KOPT-K1 (cell line): Measurements from ENCODE around the gene PLEKHM3.

ENCODE experiments used
- H3K27ac ChIP-seq: fragments of 200-600 bp; sonication (generic); 2 replicates; pipeline ENCODE4 v1.5.1; 2016; ENCODE audit warnings: antibody characterized with exemption, mild to moderate bottlenecking, low read depth, low read length; ENCODE audit not compliant: poor library complexity, severe bottlenecking
- H3K36me3 ChIP-seq: fragments of 200-600 bp; sonication (generic); 2 replicates; pipeline ENCODE4 v1.5.1; 2017; ENCODE audit warnings: antibody characterized with exemption, mild to moderate bottlenecking, low read length, moderate library complexity; ENCODE audit not compliant: insufficient read depth
- H3K9me3 ChIP-seq: fragments of 200-600 bp; sonication (generic); 2 replicates; pipeline ENCODE4 v1.5.1; 2017; ENCODE audit warnings: antibody characterized with exemption, low read length, mild to moderate bottlenecking; ENCODE audit not compliant: insufficient read depth, poor library complexity, severe bottlenecking

Gene PLEKHM3

DNA sequence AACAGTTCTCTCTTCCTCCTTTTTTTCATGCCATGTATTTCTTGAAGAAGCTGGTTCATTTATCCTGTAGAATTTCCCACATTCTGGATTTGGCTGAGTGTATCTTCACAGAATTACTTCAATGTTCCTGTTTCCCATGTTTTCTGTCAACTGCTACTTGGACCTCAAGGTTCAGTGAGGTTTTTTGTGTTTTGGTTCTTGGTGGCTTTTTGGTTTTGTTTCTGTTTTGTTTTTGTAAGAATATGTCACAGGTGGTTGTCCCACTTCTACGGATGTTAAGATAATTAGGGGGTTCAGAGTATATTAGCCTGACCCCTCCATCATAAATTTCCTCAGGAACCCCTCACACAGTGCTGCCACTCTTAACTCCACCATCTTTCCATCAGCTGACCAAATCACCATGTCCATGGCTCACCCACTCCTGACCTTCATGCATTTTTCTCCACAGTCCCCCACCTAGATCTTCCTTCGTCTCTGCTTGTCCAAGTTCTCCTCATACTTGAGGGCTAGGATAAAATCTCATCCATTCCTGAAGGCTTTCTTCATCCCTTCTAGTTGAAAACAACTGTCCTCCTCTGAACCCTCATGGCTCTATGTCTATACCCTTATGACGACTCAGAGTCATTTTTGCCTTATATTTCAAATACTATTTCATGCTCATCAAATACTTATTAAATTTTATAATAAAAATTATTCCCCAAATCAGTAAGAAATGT, 40.4 kb downstream of the PLEKHM3 start:
- H3K9me3 ChIP-seq: no peaks in the 10 kb centered on the region
- no peaks in the 10 kb centered on the region for H3K36me3 ChIP-seq
- no peak overlapping the region for H3K27ac ChIP-seq

DNA sequence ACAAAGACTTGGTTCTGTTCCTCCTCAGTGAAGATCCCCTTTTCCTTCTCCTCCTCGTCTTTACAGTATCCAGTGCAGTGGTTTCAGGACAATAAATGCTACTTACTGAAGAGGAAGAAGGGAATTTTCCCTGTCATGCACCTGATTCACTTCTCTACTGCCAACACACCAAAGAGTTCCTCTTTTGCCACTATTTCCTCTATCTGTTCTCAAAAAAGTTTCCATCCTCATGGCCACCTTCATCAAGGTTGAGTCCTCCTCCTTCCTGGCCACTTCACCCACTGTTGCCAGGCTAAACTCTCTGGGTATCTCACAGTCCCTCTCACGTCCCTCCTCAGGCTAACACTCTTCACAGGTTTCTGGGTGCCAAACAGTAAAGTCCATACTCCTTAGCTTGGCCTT, 41.7 kb downstream of the PLEKHM3 start:
- no peaks in the 10 kb centered on the region for H3K36me3 ChIP-seq
- H3K9me3 ChIP-seq: no peaks in the 10 kb centered on the region
- no peak overlapping the region for H3K27ac ChIP-seq

DNA sequence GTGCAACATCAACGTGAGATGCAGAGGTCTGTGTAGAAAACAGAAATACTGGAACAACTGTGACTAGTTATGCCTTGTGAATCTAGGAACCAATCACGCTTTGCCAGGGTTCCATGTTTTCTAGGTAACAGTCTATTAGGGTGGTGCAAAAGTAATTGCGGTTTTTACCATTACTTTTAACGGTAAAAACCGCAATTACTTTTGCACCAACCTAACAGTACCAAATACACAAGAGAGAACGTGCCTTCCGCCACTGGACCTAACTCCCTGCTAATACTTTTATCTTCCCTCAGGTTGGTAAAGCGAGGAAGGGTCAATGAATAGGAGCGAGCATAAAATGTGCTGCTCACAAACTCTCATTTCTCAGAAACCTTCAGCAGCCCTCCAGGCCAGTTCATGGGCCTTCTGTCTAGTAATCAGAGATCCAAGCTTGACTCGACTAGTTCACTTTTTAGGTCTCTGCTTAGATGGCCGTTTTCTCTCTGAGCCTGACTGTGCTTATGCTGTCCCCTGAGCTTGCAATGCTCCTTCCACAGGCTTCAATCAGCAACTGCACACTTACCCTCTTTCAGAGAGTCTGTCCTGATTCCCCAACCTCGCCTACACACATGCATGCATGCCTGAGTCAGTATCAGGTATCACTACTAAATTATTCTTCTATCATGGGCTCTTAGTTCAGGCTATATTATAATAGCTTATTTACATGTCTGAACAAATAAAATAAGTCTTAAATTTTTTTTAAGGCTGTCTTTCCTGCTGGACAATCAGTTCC, 47.0 kb downstream of the PLEKHM3 start:
- H3K9me3 ChIP-seq: no peaks in the 10 kb centered on the region

DNA sequence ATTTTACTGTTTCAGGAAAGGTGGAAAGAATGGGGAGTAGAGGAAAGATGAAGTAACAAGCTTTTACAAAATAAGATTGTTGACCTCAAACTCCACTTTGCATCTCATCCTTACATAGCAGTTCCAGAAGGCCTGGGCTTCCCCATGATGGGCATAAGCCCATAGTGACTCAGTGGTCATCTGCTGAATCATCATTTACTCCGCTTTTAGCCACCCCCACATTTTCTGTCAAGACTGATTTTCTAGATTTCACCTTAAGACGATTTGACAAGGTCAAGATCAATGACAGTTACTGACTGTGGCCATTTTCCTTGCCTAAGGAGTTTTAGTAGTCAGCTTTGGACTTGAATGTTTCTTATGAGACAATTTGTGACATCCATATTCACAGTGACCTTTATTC, 49.4 kb downstream of the PLEKHM3 start:
- Histone ChIP-seq H3K9me3 (no peaks in the 10 kb centered on the region), H3K27ac (no peak overlapping the region), H3K36me3 (peaks cover 6% of the 10 kb centered on the region; the same call in 1 of the 2 replicates)

More for the DNA sequence above, 47.0 kb downstream of the PLEKHM3 start:
- no peak overlapping the region for H3K27ac ChIP-seq
- peaks cover 6% of the 10 kb centered on the region; the same call in 1 of the 2 replicates for H3K36me3 ChIP-seq

DNA sequence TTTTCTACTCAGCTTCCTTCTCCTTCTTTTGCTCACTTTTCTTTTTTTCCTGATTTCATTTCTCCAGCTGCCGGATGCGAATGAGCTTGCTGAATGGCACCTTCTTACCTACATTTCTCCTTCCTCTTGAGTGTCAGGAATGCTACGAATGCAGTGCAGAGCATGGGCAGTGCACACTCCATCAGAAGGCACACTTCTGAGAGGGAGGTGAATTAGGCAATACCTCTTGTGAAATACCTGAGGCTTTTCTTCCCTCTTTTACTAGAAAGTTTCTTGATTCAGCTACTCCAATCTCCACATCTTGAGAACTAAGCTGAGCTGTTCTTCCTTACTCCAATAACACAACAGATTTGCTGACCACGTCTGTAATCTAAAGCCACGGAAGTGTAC, 51.1 kb downstream of the PLEKHM3 start:
- Histone ChIP-seq H3K27ac (no peak overlapping the region), H3K9me3 (no peaks in the 10 kb centered on the region), H3K36me3 (peaks cover 6% of the 10 kb centered on the region; the same call in 1 of the 2 replicates)

DNA sequence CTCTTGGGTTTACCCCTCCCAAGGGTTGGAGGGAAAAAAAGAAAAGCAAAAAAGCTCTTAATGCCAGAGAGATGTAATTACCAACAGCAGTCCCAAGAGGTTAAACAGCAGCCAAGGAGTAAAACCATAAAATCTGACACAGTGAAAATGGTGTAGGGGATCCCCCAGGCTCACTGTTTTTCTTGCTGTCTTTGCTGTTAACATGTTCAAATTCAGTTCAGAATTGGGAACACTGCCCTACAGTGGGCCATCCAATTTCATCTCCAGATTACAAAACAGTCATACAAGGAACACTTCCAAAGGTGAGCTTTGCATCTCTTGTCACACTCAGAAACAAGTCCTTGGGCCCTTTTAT, 54.5 kb downstream of the PLEKHM3 start:
- Histone ChIP-seq H3K9me3 (no peaks in the 10 kb centered on the region), H3K27ac (no peak overlapping the region), H3K36me3 (no peaks in the 10 kb centered on the region)

DNA sequence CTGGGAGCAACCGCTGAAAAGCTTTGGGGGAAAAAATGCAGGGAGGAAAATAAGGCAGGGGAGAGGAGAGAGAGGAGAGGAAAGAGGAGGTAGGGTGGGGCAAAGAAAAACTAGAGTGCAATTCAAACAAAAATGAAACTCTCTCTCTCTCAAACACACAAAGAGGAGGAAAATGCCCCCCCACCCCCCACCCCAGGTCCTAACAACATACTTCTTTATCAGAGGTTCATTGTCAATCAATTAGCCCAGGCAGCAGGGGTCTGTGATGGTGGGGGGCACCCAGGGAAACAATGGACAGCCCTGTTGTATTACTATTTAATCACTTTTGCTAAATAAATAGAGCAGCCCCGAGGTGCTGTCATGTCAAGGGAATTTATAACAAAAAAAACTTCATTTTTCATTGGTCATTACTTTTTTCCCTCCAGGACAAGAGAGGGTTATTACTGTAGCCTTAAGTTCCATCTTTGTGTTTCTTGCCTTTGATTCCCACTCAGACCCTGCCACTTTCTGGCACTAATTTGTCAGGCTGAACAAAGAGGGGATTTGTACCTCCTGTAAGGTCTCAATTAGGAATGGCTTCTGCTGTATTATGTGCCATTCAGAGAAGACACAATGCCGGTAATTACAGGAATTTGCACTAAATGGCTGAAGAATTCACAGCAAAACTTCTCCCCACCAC, 55.0 kb downstream of the PLEKHM3 start:
- H3K9me3 ChIP-seq: no peaks in the 10 kb centered on the region
- H3K36me3 ChIP-seq: no peaks in the 10 kb centered on the region
- no peak overlapping the region for H3K27ac ChIP-seq

DNA sequence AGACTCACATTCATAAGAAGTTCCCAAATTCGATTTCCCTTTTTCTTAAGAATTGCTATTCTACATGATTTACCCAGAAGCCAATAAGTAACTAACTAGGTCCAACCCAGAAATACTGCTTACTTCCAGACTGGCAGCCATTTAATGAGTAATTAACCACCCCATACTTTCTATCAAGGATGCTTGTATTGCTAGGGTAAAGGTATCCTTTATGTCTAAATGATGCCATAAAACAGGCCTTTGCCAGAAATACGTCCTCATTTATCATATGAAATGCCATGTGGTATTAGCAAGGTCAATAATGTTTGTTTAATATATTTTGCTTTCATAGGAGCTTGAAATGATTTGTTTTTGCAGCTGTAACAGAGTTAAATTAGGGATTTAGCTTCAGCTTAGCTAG, 56.1 kb downstream of the PLEKHM3 start:
- Histone ChIP-seq H3K27ac (no peak overlapping the region), H3K9me3 (no peaks in the 10 kb centered on the region), H3K36me3 (no peaks in the 10 kb centered on the region)

DNA sequence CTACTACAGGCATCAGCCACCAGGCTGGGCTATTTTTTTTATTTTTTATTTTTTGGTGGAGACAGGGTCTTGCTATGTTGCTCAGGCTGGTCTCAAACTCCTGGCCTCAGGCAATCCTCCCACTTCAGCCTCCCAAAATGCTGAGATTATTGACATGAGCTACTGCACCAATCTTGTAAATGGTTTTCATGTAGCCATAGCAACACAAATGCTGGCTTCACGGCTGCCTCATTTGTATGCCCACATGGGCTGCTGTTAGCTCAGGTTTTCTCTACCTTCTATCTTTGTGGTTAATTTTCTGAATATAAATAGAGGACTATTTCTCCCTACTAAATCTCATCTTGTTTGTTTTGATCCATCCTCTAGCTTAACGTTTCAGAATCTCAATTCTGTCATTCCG, 58.2 kb downstream of the PLEKHM3 start:
- Histone ChIP-seq H3K27ac (no peak overlapping the region), H3K36me3 (peaks cover 10% of the 10 kb centered on the region; the same call in 1 of the 2 replicates), H3K9me3 (peaks cover 12% of the 10 kb centered on the region)

DNA sequence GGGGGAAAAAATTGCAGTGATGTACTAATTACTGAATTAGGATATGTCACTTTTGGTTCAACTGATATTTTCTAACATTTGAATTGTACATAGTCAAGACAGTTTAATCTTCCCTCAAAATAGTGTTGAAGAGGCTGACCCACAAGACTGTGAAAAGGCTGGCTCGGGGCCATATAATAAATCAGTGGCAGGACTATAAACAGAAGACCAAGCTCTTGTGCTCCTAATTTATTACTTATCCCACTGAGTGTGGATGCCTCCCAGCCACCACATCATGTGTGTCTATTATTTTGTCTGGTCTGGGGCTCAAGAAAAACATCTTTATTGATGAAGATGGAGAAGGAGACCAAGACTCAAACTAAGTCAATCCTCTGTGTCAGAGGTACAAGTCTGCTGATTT, 64.4 kb downstream of the PLEKHM3 start:
- H3K36me3 ChIP-seq: peaks cover 13% of the 10 kb centered on the region; the same call in 1 of the 2 replicates
- H3K27ac ChIP-seq: no peak overlapping the region
- H3K9me3 ChIP-seq: peaks cover 19% of the 10 kb centered on the region

DNA sequence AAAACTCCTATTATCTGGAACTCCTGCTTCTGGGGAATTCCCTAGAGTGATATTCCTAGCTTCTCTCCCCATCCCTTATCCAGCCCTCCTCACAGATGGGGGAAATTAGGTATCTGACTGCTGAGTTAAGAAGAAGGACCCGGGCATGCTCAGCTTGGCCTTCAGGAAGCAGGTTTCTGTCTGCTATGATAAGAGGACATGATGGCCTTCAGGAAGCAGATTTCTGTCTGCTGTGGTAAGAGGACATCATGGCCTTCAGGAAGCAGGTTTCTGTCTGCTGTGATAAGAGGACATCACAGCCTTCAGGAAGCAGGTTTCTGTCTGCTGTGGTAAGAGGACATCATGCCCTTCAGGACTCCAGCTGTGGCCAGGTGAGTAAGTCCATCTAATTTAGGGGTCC, 65.2 kb downstream of the PLEKHM3 start:
- peaks cover 13% of the 10 kb centered on the region; the same call in 1 of the 2 replicates for H3K36me3 ChIP-seq
- peaks cover 19% of the 10 kb centered on the region for H3K9me3 ChIP-seq
- no peak overlapping the region for H3K27ac ChIP-seq

DNA sequence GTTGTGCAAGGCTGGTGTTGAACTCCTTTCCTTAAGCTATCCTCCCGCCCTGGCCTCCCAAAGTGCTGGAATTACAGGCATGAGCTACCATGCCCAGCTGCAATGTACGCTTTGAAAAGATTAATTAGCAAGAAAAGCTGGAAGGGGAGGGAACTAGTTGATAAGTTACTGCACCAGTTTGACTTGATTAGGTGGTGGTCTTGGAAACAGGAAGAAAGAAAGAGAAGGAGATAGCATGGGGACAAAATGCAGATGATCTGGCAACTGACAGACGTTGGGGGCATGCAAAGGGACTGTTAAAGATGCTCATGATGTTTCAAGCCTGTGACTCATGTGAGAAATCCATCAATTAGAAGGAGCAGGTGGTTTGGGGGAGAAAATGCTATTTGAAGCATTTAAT, 68.6 kb downstream of the PLEKHM3 start:
- Histone ChIP-seq H3K27ac (no peak overlapping the region), H3K36me3 (no peaks in the 10 kb centered on the region), H3K9me3 (peaks cover 3% of the 10 kb centered on the region)

DNA sequence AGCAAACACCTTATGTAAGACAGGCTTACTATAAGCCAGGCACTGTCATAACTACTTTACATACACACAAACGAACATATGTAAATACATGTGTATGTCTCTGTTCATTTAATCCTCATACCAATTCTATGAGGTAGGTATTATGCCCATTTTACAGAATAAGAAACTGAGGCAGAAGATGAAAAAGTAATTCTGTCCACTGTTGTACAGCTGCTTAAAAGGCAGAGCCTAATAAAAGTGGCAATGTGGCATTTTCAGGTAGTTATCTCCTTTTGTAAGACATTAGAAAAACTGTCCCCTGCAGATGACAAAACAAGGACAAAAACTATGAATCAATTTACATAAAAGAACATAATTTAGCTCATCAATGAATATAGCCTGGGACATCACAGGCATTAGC, 69.9 kb downstream of the PLEKHM3 start:
- H3K36me3 ChIP-seq: no peaks in the 10 kb centered on the region
- H3K9me3 ChIP-seq: no peaks in the 10 kb centered on the region
- no peak overlapping the region for H3K27ac ChIP-seq

DNA sequence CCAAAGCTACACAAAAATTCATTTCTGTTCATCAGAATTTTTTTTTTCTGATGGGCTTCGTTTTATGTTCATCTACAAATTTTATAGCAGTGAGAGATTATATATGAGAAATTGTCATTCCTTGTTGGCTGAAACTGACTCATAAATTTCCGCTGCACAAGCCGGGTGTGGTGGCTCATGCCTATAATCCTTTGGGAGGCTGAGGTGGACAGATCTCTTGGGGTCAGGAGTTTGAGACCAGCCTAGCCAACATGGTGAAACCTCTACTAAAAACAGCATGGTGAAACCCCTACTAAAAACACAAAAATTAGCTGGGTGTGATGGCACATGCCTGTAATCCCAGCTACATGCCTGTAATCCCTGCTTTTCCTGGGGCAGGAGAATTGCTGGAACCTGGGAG, 72.0 kb downstream of the PLEKHM3 start:
- H3K36me3 ChIP-seq: no peaks in the 10 kb centered on the region
- H3K9me3 ChIP-seq: no peaks in the 10 kb centered on the region
- no peak overlapping the region for H3K27ac ChIP-seq

DNA sequence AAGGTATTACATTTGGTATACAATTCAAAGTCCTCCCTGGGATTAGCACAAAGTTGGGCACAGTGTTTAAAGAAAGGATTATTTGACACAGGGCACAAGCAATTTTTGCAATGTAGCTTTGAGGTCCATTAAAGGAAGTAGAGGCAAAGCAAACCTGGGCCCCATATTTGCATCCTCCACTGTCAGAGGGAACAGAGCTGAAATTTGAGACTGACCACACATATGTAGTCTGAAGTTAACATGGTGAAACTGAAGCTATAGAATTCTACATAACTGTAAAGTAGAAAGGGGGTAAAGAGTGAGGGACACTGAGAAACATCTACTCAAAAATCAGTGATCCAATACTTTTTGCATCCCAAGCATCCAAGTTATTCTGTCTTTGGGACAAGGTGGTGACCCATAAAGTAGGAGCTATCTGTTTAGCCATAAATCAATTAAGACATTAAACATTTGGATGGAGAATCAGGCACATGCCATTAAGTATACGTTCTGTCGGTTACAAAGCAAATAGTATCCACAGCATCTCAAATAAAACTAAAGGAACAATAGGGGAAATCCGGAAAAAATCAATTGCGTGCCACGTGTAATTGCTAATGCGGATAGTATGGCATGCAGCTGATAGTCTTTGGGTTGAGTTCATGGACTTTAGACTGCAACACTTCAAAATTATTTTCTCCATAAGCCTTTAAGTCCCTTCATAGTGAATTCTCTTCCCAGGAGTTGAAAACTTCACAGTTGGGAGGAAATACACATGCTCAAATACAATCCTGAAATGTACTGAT, 72.6 kb downstream of the PLEKHM3 start:
- no peaks in the 10 kb centered on the region for H3K9me3 ChIP-seq
- no peaks in the 10 kb centered on the region for H3K36me3 ChIP-seq
- H3K27ac ChIP-seq: no peak overlapping the region
